BLaER1 (cell line): ENCODE measurements around the gene VEZF1.

ENCODE experiments used
- H3K27ac ChIP-seq: shearing (Covaris generic); formaldehyde crosslinking; 2 replicates; pipeline ENCODE4 v1.8.1; 2022
- H3K27me3 ChIP-seq: shearing (Covaris generic); formaldehyde crosslinking; 2 replicates; pipeline ENCODE4 v1.8.1; 2022
- H3K36me3 ChIP-seq: shearing (Covaris generic); formaldehyde crosslinking; 2 replicates; pipeline ENCODE4 v1.8.1; 2022
- H3K4me1 ChIP-seq: shearing (Covaris generic); formaldehyde crosslinking; 2 replicates; pipeline ENCODE4 v1.8.1; 2022
- H3K4me2 ChIP-seq: shearing (Covaris generic); formaldehyde crosslinking; 2 replicates; pipeline ENCODE4 v1.8.1; 2022
- H3K4me3 ChIP-seq: shearing (Covaris generic); formaldehyde crosslinking; 2 replicates; pipeline ENCODE4 v1.8.1; 2022
- H3K9ac ChIP-seq: shearing (Covaris generic); formaldehyde crosslinking; 2 replicates; pipeline ENCODE4 v1.8.1; 2022
- H3K9me3 ChIP-seq: shearing (Covaris generic); formaldehyde crosslinking; 2 replicates; pipeline ENCODE4 v1.8.1; 2022
- H4K20me1 ChIP-seq: shearing (Covaris generic); formaldehyde crosslinking; 2 replicates; pipeline ENCODE4 v1.8.1; 2022
- Cebpa-rat ChIP-seq: shearing (Covaris generic); IDR thresholded peaks from 2 replicates; pipeline ENCODE4 v1.8.1; 2022

The VEZF1 gene

DNA sequence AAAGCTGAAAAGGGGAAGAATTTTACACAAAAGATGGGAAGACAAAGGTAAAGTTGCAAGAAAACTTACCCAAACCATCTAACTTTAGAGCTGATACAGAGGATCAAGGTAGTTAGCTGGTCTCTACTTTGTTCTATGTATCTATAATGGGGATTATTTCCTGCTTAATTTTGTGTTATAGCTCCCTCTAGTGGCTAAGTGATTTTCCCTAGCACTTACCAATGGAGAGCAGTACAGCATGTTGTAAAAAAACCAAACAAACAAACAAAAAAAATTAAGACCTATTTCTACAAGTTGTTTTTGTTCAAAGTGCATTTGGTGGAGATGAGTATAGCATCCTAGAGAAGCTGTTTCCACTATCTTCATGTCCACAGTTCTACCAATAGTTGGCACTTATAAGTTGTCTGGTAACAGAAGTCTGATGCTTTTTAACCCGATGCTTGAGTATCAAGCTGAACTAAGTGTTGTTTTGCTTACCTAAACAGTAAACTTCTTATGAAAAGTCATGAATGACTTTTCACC, 11.5 kb upstream of the VEZF1 start:
- Histone ChIP-seq H3K27ac (no peak overlapping the region), H4K20me1 (peaks cover 72% of the 10 kb centered on the region)
- no peak for TF ChIP-seq Cebpa-rat

DNA sequence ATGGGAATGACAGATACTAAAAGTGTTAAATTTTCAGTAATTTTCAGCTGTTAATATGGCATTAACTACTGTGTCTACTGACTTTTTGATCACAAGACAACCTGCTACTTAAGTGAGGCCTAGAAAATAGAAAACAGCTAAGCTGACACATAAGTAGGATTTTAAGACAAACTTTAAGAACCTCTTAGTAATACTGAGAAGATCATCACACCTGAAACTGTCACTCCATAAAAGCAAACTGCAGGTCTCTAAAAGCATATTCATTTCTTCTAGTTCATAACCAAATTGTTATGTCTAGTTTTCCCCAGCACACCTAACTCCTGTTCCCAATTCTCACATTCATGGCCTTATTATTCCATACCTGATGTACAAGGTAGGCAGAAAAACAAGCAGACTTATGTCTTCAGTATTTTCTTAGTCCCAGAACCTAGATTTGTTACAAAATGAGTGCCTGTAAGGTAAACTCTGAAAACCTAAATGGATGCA, 11.0 kb upstream of the VEZF1 start:
- Histone ChIP-seq H3K36me3 (peaks cover 60% of the 10 kb centered on the region), H3K27me3 (no peaks in the 10 kb centered on the region), H3K9me3 (no peaks in the 10 kb centered on the region), H3K4me3 (no peak overlapping the region), H3K4me2 (0 out of 2 replicates have a peak overlapping the region, but pooled peaks have one; percentile 15), H3K27ac (no peak overlapping the region), H3K4me1 (peaks cover 62% of the 10 kb centered on the region), H3K9ac (no peak overlapping the region), H4K20me1 (peaks cover 67% of the 10 kb centered on the region)
- TF ChIP-seq Cebpa-rat = no peak

More for the DNA sequence above, 11.5 kb upstream of the VEZF1 start:
- Histone ChIP-seq H3K4me1 (peaks cover 62% of the 10 kb centered on the region), H3K4me3 (no peak overlapping the region), H3K9ac (no peak overlapping the region), H3K27me3 (no peaks in the 10 kb centered on the region), H3K36me3 (peaks cover 65% of the 10 kb centered on the region), H3K4me2 (0 out of 2 replicates have a peak overlapping the region, but pooled peaks have one; percentile 15), H3K9me3 (no peaks in the 10 kb centered on the region)

DNA sequence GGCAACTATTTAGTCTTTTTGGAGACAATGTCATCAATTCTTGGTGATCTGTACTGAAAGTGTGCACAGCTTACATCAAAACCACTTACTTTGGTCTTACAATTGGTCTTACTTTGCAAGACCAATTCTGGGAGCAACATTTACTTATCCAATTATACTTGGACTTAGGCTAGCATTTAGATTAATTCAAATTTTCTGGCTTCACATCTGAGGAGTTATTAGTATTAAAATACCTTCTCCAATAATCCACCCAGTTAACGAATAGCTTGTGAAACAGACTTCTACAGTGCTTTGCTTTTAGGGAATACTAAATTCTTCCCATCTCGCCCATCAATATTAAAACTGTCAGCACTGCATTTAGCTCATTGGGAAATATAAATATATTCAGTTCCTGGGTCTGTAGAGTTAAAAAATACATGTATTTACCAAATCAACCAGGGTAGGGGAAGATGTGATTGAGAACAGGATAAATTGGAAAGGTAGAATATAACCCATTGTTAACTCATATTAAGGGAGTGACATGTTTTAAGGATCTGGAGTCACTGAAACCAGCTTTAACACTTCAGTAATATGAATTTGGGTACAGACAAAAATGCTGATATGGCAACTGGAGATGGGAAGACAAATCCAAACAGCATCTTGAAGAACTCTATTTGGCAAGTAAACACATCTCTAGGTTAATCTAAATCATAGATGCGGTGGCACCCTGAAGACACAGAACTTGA, 9.2 kb upstream of the VEZF1 start:
- no peaks in the 10 kb centered on the region for H3K9me3 ChIP-seq
- peaks cover 42% of the 10 kb centered on the region for H3K36me3 ChIP-seq
- peaks cover 49% of the 10 kb centered on the region for H4K20me1 ChIP-seq
- no peak overlapping the region for H3K4me3 ChIP-seq
- no peaks in the 10 kb centered on the region for H3K27me3 ChIP-seq
- TF ChIP-seq Cebpa-rat = no peak
- peaks cover 61% of the 10 kb centered on the region for H3K4me1 ChIP-seq
- H3K27ac ChIP-seq = no peak overlapping the region
- H3K4me2 ChIP-seq = no peak overlapping the region
- H3K9ac ChIP-seq = no peak overlapping the region

DNA sequence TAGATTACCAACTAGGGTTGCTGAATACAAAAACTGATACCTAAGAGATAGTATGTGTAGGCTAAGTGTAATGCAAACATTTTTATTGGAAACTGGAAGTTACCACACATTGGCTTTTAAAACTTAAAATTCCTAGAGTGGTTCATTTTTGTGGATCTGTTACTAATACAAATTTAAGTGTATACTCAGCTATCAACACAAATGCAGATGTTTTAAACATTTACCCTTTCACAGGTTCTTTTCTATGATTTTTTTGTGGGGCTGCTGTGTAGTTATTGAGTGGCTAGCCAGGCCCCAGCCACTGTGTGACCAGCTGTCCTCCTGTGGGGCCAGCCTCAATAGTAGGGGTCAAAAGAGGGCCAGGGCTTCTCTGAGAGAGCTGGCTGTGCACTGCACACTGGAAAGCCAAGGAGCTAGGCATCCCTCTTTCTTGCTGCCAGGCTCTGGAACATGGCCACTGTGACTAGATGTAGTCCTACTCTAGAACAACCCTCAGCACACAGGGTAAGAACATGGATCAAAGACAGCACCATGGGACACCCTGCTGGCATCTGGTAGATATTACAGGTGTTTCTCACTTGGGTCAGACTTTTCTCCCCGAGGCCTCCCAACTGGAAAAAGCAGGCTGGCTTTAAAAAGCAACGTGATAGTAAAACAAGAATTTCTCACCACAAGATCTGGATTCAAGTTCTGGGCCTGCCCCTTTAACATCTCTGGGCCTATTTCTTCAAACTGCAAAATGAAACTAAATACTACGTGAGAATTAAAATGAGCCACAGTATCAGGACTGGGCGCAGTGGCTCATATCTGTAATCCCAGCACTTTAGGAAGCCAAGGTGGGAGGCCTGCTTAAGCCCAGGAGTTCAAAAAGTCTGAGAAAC, 7.3 kb upstream of the VEZF1 start:
- no peaks in the 10 kb centered on the region for H3K27me3 ChIP-seq
- peak overlapping the region; percentile 76; the same call in 1 of the 2 replicates for H3K27ac ChIP-seq
- peaks cover 30% of the 10 kb centered on the region for H4K20me1 ChIP-seq
- no peak overlapping the region; the same call in 1 of the 2 replicates for H3K9ac ChIP-seq
- H3K9me3 ChIP-seq = no peaks in the 10 kb centered on the region
- peaks cover 66% of the 10 kb centered on the region for H3K4me1 ChIP-seq
- peaks cover 25% of the 10 kb centered on the region for H3K36me3 ChIP-seq
- no peak overlapping the region for H3K4me3 ChIP-seq
- H3K4me2 ChIP-seq = peak overlapping the region; percentile 70
- TF ChIP-seq Cebpa-rat = no peak

DNA sequence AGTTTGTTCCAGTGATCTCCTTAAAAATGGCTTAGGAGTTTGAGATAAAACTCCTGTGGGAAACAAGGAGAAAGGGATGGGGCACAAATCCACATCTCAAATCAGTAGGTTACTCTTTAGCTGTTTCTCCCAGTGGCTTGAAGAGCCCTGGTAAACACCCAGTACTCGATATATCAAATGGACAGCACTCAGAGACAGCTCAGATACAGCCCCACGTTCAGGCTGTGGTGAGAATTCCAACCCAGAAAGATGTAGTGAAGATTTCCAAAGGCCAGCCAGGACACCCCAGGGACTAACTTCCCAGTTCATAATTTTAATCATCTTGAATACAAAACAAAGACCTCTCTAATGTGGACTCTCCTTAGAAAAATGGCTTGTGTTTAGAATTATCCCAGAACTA, 6.4 kb upstream of the VEZF1 start:
- H3K9me3 ChIP-seq = no peaks in the 10 kb centered on the region
- peak overlapping the region; percentile 76 for H3K27ac ChIP-seq
- peak overlapping the region; percentile 70 for H3K4me2 ChIP-seq
- H3K9ac ChIP-seq = peak overlapping the region; percentile 25; the same call in 1 of the 2 replicates
- no peaks in the 10 kb centered on the region for H3K27me3 ChIP-seq
- peaks cover 74% of the 10 kb centered on the region for H3K4me1 ChIP-seq
- no peak overlapping the region for H3K4me3 ChIP-seq
- H4K20me1 ChIP-seq = peaks cover 21% of the 10 kb centered on the region
- peaks cover 23% of the 10 kb centered on the region for H3K36me3 ChIP-seq
- no peak for TF ChIP-seq Cebpa-rat

DNA sequence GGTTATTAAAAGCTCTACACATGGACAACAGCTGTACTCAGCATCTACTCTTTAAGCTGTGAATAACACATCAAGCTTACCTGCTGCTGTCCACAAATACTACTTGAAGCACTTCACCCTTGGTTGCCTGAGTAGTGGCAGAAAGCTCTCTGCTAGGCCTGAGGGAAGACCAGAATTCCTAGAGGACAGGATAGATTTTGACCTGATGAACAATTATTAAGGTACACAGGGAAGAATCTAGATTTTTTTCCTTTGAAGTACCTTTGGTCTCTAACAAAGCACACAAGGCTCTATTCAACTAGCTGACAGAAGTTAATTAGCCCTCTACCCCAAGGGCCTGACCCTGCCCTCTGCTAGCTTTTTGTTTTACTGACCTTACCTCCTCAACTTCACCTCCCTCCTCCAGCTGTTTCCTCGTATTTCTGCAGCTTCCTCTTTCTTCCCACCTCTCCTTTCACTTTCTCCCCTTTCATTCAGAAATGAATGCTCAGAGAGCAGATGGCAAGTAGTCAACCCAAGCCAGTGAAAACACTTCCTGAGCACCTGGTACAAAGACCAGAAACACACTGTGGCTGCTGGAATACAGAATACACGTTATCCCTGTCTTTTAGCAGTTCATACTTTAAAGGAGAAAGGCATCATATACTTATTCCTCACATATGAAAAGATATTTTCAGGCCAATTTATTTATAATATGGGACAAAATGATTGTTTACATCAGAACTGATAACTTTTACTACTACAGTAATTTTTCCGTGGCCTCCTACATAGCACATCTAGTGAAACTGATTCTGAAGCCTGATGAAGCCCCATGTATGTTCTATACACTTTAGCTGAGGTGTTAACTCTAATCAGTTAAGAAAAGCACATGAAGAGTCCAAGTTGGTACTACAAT, 5.7 kb upstream of the VEZF1 start:
- peaks cover 14% of the 10 kb centered on the region; the same call in 1 of the 2 replicates for H4K20me1 ChIP-seq
- no peak overlapping the region for H3K4me3 ChIP-seq
- H3K27me3 ChIP-seq = no peaks in the 10 kb centered on the region
- H3K4me1 ChIP-seq = peaks cover 77% of the 10 kb centered on the region
- peak overlapping the region; percentile 25; the same call in 1 of the 2 replicates for H3K9ac ChIP-seq
- no peaks in the 10 kb centered on the region for H3K9me3 ChIP-seq
- peaks cover 16% of the 10 kb centered on the region for H3K36me3 ChIP-seq
- peak overlapping the region; percentile 76 for H3K27ac ChIP-seq
- no peak for TF ChIP-seq Cebpa-rat
- H3K4me2 ChIP-seq = peak overlapping the region; percentile 70

DNA sequence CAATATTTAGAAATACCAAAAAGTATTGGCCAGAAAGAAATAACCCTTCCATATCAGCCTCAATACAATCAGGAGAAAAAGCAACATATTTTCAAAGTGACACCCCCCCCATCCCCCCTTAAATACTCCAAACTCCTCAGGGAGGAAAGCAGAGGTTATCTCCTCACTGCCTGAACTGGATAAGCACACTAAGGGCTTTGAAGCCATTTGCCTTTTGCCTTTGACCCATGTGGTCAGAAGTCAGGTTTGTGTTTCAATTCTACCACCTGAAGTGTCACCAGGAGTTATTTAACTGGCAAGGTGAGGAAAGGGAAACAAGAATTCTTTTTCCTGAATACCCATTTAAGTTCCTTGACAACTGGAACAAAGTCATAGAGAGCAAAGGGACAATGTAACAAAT, 3.5 kb upstream of the VEZF1 start:
- Histone ChIP-seq H3K4me2 (no peak overlapping the region), H3K4me1 (peaks cover 78% of the 10 kb centered on the region), H3K4me3 (no peak overlapping the region), H3K9me3 (no peaks in the 10 kb centered on the region), H4K20me1 (peaks cover 20% of the 10 kb centered on the region), H3K27me3 (no peaks in the 10 kb centered on the region), H3K27ac (no peak overlapping the region), H3K36me3 (no peaks in the 10 kb centered on the region), H3K9ac (no peak overlapping the region; the same call in 1 of the 2 replicates)
- TF ChIP-seq Cebpa-rat = no peak

DNA sequence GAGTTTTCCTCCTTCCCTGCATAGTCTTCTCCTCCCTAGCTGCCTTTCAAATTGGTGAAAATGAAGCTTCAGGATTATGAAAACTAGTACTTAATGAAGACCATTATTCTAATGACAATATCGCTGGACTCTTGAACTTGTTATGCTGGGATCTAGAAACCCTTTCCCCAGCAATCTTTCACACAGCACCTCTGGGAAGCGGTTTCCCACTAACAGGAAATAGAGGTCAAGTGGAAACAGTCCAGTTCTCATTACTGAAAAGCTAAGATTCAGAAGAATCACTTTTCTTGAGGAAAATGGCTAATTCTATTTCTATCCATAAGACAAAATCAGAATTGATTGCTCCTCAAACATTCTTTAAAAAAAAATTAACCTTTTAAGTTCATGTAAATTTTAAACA, 2.0 kb upstream of the VEZF1 start:
- H3K9me3 ChIP-seq = no peaks in the 10 kb centered on the region
- H3K4me1 ChIP-seq = peaks cover 78% of the 10 kb centered on the region
- H3K36me3 ChIP-seq = 0 out of 2 replicates have a peak, but pooled peaks cover 2% of the 10 kb centered on the region
- no peak overlapping the region for H3K9ac ChIP-seq
- H3K27me3 ChIP-seq = no peaks in the 10 kb centered on the region
- H4K20me1 ChIP-seq = peaks cover 27% of the 10 kb centered on the region
- no peak overlapping the region for H3K27ac ChIP-seq
- 0 out of 2 replicates have a peak overlapping the region, but pooled peaks have one; percentile 76 for H3K4me2 ChIP-seq
- H3K4me3 ChIP-seq = no peak overlapping the region
- no peak for TF ChIP-seq Cebpa-rat
